ENCODE measurements around the gene SYCE3. TPM values are rescaled to one million over a fixed set of nuclear protein-coding genes. Genes with fewer than 3 reads are reported as not detected.

SYCE3 gene
- total and polyA plus RNA-seq, 9 of the 15 experiments (the other 6 are each of a cell fraction or from before 2014, with no cell fraction given) = 0.56 TPM; not detected in 8

DNA sequence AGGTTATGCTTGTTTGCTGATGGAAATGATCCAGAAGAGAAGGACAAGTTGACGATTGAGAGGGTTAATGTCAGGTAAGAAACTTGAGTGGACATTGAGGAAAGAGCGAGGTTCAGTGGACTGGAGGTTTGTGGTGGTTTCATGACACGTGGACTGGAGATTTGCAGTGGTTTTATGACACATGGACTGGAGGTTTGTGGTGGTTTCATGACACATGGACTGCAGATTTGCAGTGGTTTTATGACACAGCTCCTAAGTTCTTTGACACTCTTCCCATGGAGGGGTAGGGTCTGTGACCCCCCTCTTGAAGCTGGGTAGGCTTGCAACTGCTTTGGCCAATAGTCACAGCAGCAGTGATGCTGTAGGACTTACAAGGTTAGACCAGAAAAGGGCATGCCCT lies 32.5 kb upstream of the SYCE3 start:
- ChIA-PET CTCF (ENCODE audit: low intra/inter-chr PET ratio) (no interaction called here), POLR2A (no interaction called here)
- TF ChIP-seq FOXM1 (IDR thresholded peaks at IDR 0.05; ENCODE audit: low read depth) = no peak
- no peak for TF ChIP-seq FOXM1 (CRISPR knock-in tag; IDR thresholded peaks at IDR 0.05; ENCODE audit: low read depth)
- TF ChIP-seq, protein P1, sequence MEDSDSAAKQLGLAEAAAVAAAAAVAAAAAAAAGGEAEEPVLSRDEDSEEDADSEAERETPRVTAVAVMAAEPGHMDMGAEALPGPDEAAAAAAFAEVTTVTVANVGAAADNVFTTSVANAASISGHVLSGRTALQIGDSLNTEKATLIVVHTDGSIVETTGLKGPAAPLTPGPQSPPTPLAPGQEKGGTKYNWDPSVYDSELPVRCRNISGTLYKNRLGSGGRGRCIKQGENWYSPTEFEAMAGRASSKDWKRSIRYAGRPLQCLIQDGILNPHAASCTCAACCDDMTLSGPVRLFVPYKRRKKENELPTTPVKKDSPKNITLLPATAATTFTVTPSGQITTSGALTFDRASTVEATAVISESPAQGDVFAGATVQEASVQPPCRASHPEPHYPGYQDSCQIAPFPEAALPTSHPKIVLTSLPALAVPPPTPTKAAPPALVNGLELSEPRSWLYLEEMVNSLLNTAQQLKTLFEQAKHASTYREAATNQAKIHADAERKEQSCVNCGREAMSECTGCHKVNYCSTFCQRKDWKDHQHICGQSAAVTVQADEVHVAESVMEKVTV (CRISPR knock-in tag; IDR thresholded peaks at IDR 0.05) = no peak
- TF ChIP-seq KDM1A (IDR thresholded peaks at IDR 0.05) = no peak
- TF ChIP-seq ARID1B (IDR thresholded peaks at IDR 0.05) = no peak
- TF ChIP-seq JUNB (CRISPR knock-in tag; conservative IDR thresholded peaks at IDR 0.05) = no peak
- TF ChIP-seq, protein P2, sequence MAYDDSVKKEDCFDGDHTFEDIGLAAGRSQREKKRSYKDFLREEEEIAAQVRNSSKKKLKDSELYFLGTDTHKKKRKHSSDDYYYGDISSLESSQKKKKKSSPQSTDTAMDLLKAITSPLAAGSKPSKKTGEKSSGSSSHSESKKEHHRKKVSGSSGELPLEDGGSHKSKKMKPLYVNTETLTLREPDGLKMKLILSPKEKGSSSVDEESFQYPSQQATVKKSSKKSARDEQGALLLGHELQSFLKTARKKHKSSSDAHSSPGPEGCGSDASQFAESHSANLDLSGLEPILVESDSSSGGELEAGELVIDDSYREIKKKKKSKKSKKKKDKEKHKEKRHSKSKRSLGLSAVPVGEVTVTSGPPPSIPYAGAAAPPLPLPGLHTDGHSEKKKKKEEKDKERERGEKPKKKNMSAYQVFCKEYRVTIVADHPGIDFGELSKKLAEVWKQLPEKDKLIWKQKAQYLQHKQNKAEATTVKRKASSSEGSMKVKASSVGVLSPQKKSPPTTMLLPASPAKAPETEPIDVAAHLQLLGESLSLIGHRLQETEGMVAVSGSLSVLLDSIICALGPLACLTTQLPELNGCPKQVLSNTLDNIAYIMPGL (CRISPR knock-in tag; IDR thresholded peaks at IDR 0.05) = no peak
- no peak for TF ChIP-seq ZNF57 (CRISPR knock-in tag; IDR thresholded peaks at IDR 0.05)
- TF ChIP-seq MCM7 (IDR thresholded peaks at IDR 0.05) = no peak
- TF ChIP-seq KLF1 (tag; IDR thresholded peaks at IDR 0.05) = no peak
- no peak for TF ChIP-seq IRF2 (CRISPR knock-in tag; IDR thresholded peaks at IDR 0.05)
- no peak for TF ChIP-seq FOXA1 (IDR thresholded peaks at IDR 0.05; ENCODE audit: borderline replicate concordance)
- TF ChIP-seq, protein P3, sequence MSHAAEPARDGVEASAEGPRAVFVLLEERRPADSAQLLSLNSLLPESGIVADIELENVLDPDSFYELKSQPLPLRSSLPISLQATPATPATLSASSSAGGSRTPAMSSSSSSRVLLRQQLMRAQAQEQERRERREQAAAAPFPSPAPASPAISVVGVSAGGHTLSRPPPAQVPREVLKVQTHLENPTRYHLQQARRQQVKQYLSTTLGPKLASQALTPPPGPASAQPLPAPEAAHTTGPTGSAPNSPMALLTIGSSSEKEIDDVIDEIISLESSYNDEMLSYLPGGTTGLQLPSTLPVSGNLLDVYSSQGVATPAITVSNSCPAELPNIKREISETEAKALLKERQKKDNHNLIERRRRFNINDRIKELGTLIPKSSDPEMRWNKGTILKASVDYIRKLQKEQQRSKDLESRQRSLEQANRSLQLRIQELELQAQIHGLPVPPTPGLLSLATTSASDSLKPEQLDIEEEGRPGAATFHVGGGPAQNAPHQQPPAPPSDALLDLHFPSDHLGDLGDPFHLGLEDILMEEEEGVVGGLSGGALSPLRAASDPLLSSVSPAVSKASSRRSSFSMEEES (CRISPR knock-in tag; IDR thresholded peaks at IDR 0.05) = no peak
- TF ChIP-seq, protein P4, sequence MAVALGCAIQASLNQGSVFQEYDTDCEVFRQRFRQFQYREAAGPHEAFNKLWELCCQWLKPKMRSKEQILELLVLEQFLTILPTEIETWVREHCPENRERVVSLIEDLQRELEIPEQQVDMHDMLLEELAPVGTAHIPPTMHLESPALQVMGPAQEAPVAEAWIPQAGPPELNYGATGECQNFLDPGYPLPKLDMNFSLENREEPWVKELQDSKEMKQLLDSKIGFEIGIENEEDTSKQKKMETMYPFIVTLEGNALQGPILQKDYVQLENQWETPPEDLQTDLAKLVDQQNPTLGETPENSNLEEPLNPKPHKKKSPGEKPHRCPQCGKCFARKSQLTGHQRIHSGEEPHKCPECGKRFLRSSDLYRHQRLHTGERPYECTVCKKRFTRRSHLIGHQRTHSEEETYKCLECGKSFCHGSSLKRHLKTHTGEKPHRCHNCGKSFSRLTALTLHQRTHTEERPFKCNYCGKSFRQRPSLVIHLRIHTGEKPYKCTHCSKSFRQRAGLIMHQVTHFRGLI (CRISPR knock-in tag; IDR thresholded peaks at IDR 0.05) = no peak
- no peak for TF ChIP-seq ZNF644 (tag; IDR thresholded peaks at IDR 0.05; ENCODE audit: low read depth)
- TF ChIP-seq, protein P5, sequence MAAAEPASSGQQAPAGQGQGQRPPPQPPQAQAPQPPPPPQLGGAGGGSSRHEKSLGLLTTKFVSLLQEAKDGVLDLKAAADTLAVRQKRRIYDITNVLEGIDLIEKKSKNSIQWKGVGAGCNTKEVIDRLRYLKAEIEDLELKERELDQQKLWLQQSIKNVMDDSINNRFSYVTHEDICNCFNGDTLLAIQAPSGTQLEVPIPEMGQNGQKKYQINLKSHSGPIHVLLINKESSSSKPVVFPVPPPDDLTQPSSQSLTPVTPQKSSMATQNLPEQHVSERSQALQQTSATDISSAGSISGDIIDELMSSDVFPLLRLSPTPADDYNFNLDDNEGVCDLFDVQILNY (CRISPR knock-in tag; IDR thresholded peaks at IDR 0.05) = no peak
- H3K4me2 ChIP-seq (ENCODE audit: insufficient read depth, low read length) = no peak overlapping the region
- H3K9me3 ChIP-seq (replicated peaks; ENCODE audit: control insufficient read depth, insufficient read depth, low read depth, low read length) = no peaks in the 10 kb centered on the region
- no TSS peak for BruUV-seq (replicated peaks)
- H3K79me2 ChIP-seq (ENCODE audit: control insufficient read depth, insufficient read depth, low read length) = no peaks in the 10 kb centered on the region
- no peak for FAIRE-seq
- no peak for ATAC-seq
- 0% methylated on average over 3 of the region's 3 CpGs for WGBS (ENCODE audit: insufficient coverage, low coverage, missing lambda C conversion rate)
- H4K20me1 ChIP-seq (replicated peaks; ENCODE audit: control insufficient read depth, insufficient read depth, low read length) = peaks cover 3% of the 10 kb centered on the region; the same call in 1 of the 2 replicates
- no peaks in the 10 kb centered on the region for H3K36me3 ChIP-seq (ENCODE audit: control insufficient read depth, insufficient read depth, low read length)
- in situ Hi-C loops (cut with MboI) = no loop called here
- intact Hi-C loops (cut with micrococcal nuclease) = no loop called here
- no peak overlapping the region for H3K4me3 ChIP-seq
- H3K9me1 ChIP-seq (ENCODE audit: control insufficient read depth, insufficient read depth, low read length) = no peaks in the 10 kb centered on the region
- no peak overlapping the region for H3K27ac ChIP-seq (ENCODE audit: extremely low read depth, low read depth, low read length)
- H3K27me3 ChIP-seq (ENCODE audit: control insufficient read depth in 2 of 2, insufficient read depth in 2 of 2, low read length in 2 of 2) = peaks cover 7 to 27% of the 10 kb centered on the region in 2 experiments; a peak in 3 of 5 replicates
- H3K4me1 ChIP-seq (replicated peaks in 1 of 2; ENCODE audit: control insufficient read depth in 2 of 2, insufficient read depth in 2 of 2, low read length in 2 of 2) = peaks cover 0 to 4% of the 10 kb centered on the region in 2 experiments; a peak in 2 of 5 replicates
- H3K9ac ChIP-seq (ENCODE audit: insufficient read depth in 1 of 2, low read depth in 2 of 2, low read length in 2 of 2) = no peak overlapping the region
- DNase-seq (ENCODE audit: extremely low read depth in 1 of 4, low spot score in 3 of 4) = no peak
- no peak overlapping the region for H2AFZ ChIP-seq (ENCODE audit: low read depth, low read length)

All from K562 (cell line).